CD4-positive, alpha-beta T cell (primary cell): ENCODE data around the gene HHATL. TPM values are rescaled to one million over a fixed set of nuclear protein-coding genes. Genes with fewer than 3 reads are reported as not detected.

ENCODE experiments used
- ATAC-seq: fragments of 200-7000 bp; cut with Tn5 transposase; one replicate; pipeline ENCODE4 v1.10.0; 2022; ENCODE audit warnings: mild to moderate bottlenecking; ENCODE audit not compliant: poor library complexity
- CTCF ChIA-PET: fragments of 350-600 bp; sonication (Branson Sonifier 250); formaldehyde crosslinking; loops from one replicate; lab custom pipeline; 2021; ENCODE audit warnings: antibody characterized with exemption, inconsistent platforms; lab: Charles Lee
- POLR2A ChIA-PET: fragments of 350-600 bp; sonication (Branson Sonifier 250); formaldehyde crosslinking; loops from one replicate; lab custom pipeline; 2021; ENCODE audit warnings: antibody characterized with exemption, inconsistent platforms; lab: Charles Lee
- DNase-seq, 14 experiments: peaks; one replicate each; pipeline ENCODE4 v3.0.0-alpha.2; 2013 to 2020; ENCODE audit warnings: mixed read lengths in 2 of 14
- H3K27ac ChIP-seq, 2 donors: one replicate each; pipeline versions ENCODE4 v1.5.1 to v1.7.0; 2013; ENCODE audit warnings: low read length in 2 of 2, low read depth in 1 of 2, mild to moderate bottlenecking in 1 of 2
- H3K27me3 ChIP-seq, 2 experiments: 1 replicate in 1 of 2; 2 replicates in 1 of 2; pipeline versions ENCODE4 v1.6.1 to v1.7.0; 2013; ENCODE audit warnings: low read length in 2 of 2, control low read depth in 1 of 2, mild to moderate bottlenecking in 1 of 2, moderate library complexity in 1 of 2; ENCODE audit not compliant: insufficient read depth in 2 of 2, control insufficient read depth in 1 of 2
- H3K36me3 ChIP-seq: one replicate; pipeline ENCODE4 v1.6.1; 2013; ENCODE audit warnings: low read length, control low read depth; ENCODE audit not compliant: insufficient read depth
- H3K4me1 ChIP-seq: one replicate; pipeline ENCODE4 v1.6.1; 2013; ENCODE audit warnings: low read length, control low read depth; ENCODE audit not compliant: insufficient read depth
- H3K4me3 ChIP-seq: one replicate; pipeline ENCODE4 v1.5.1; 2013; ENCODE audit warnings: mild to moderate bottlenecking, low read length, moderate library complexity
- H3K9me3 ChIP-seq, 2 experiments: 1 replicate in 1 of 2; 2 replicates in 1 of 2; pipeline versions ENCODE4 v1.6.1 to v1.7.0; 2013; ENCODE audit warnings: low read length in 2 of 2, mild to moderate bottlenecking in 2 of 2, control low read depth in 1 of 2, moderate library complexity in 1 of 2; ENCODE audit not compliant: control insufficient read depth in 1 of 2, insufficient read depth in 1 of 2
- H3K27ac Mint-ChIP-seq: one replicate; pipeline ENCODE4 v1.8.0; 2020; ENCODE audit warnings: mixed read lengths
- H3K27me3 Mint-ChIP-seq: one replicate; pipeline ENCODE4 v1.8.0; 2021; ENCODE audit warnings: mixed read lengths
- H3K36me3 Mint-ChIP-seq: one replicate; pipeline ENCODE4 v1.8.0; 2021; ENCODE audit warnings: low read depth, mixed read lengths
- H3K4me1 Mint-ChIP-seq: one replicate; pipeline ENCODE4 v1.8.0; 2021; ENCODE audit warnings: low read depth, mixed read lengths
- H3K4me3 Mint-ChIP-seq: one replicate; pipeline ENCODE4 v1.8.0; 2020; ENCODE audit warnings: mild to moderate bottlenecking, mixed read lengths
- H3K9me3 Mint-ChIP-seq: one replicate; pipeline ENCODE4 v1.8.0; 2020; ENCODE audit warnings: mixed read lengths
- CTCF ChIP-seq: fragments of 200-600 bp; IDR thresholded peaks from one replicate; pipeline ENCODE4 v1.8.0; 2022; ENCODE audit warnings: antibody characterized with exemption, mild to moderate bottlenecking
- intact Hi-C, 2 experiments: fragments of 100-400 bp; cut with DNase I in 1 of 2; cut with micrococcal nuclease in 1 of 2; formaldehyde crosslinking; loops; one replicate each; pipeline versions ENCODE4 v1.15.1 to v1.9.0; 2023 to 2025; cut with DNase I, micrococcal nuclease
- total RNA-seq, 174 experiments: library from RNA in 2 of 174; stranded (reverse) in 2 of 174; gene quantifications; one replicate each; pipeline ENCODE4 v1.2.3 and lab custom pipeline; 2021 to 2026

HHATL gene
- total RNA-seq, 2 experiments from 2014 or later, result not detected

GRCh38 chr3:42713747-42714146, 11.1 kb upstream of the HHATL start:
- DNase-seq (peak in 1 of 14 experiments; percentile 22), ATAC-seq (no peak)
- TF ChIP-seq CTCF, result no peak
- no peaks in the 10 kb centered on the region for H3K9me3 ChIP-seq
- no peaks in the 10 kb centered on the region for H3K36me3 Mint-ChIP-seq
- no peak overlapping the region for H3K27ac Mint-ChIP-seq
- no peak overlapping the region for H3K27ac ChIP-seq
- no peak overlapping the region for H3K4me3 ChIP-seq
- H3K4me1 Mint-ChIP-seq, result no peaks in the 10 kb centered on the region
- no peak overlapping the region for H3K4me3 Mint-ChIP-seq
- H3K27me3 Mint-ChIP-seq, result peaks cover 7% of the 10 kb centered on the region
- H3K27me3 ChIP-seq, result no peaks in the 10 kb centered on the region
- no peaks in the 10 kb centered on the region for H3K4me1 ChIP-seq
- CTCF ChIA-PET, result no interaction called here
- no peaks in the 10 kb centered on the region for H3K36me3 ChIP-seq
- intact Hi-C loops, result no loop called here
- POLR2A ChIA-PET, result no interaction called here
- no peaks in the 10 kb centered on the region for H3K9me3 Mint-ChIP-seq

GRCh38 chr3:42712688-42713372, 10.2 kb upstream of the HHATL start:
- Histone ChIP-seq H3K36me3 (no peaks in the 10 kb centered on the region), H3K9me3 (no peaks in the 10 kb centered on the region), H3K4me1 (no peaks in the 10 kb centered on the region), H3K27ac (no peak overlapping the region), H3K4me3 (no peak overlapping the region), H3K27me3 (no peaks in the 10 kb centered on the region)
- intact Hi-C loops, result no loop called here
- Mint-ChIP-seq H3K27me3 (peaks cover 7% of the 10 kb centered on the region), H3K36me3 (no peaks in the 10 kb centered on the region), H3K9me3 (no peaks in the 10 kb centered on the region), H3K27ac (no peak overlapping the region), H3K4me1 (no peaks in the 10 kb centered on the region), H3K4me3 (no peak overlapping the region)
- ChIA-PET CTCF (no interaction called here), POLR2A (no interaction called here)
- TF ChIP-seq CTCF, result no peak
- no peak for ATAC-seq
- DNase-seq, result peak in 2 of 14 experiments; percentile 4 to 12

- Histone ChIP-seq H3K36me3 (no peaks in the 10 kb centered on the region), H3K4me1 (no peaks in the 10 kb centered on the region), H3K27ac (no peak overlapping the region), H3K27me3 (no peaks in the 10 kb centered on the region), H3K9me3 (no peaks in the 10 kb centered on the region), H3K4me3 (no peak overlapping the region)
- H3K27me3 Mint-ChIP-seq, result peaks cover 7% of the 10 kb centered on the region
- intact Hi-C loops, result no loop called here
- DNase-seq, result no peak
- no peak overlapping the region for H3K27ac Mint-ChIP-seq
- ChIA-PET POLR2A (no interaction called here), CTCF (no interaction called here)
- no peaks in the 10 kb centered on the region for H3K4me1 Mint-ChIP-seq
- no peak for TF ChIP-seq CTCF
- H3K36me3 Mint-ChIP-seq, result no peaks in the 10 kb centered on the region
- H3K9me3 Mint-ChIP-seq, result no peaks in the 10 kb centered on the region
- no peak overlapping the region for H3K4me3 Mint-ChIP-seq
- ATAC-seq, result no peak
Measured at GRCh38 chr3:42712344-42712648, 9.7 kb upstream of the HHATL start.
